Thyroid gland (tissue), 4 donors: ENCODE results near the gene SCLY.

Experiments used
- CTCF ChIP-seq, 6 experiments: fragments of 200-600 bp in 3 of 6; fragments of 450-650 bp in 3 of 6; sonication (generic) in 3 of 6; IDR thresholded peaks; one replicate each; pipeline ENCODE4 v1.5.1; 2016 to 2019; ENCODE audit warnings: antibody characterized with exemption in 6 of 6, mild to moderate bottlenecking in 2 of 6, inconsistent platforms in 1 of 6, moderate library complexity in 1 of 6
- POLR2A ChIP-seq, 2 donors: fragments of 450-650 bp; IDR thresholded peaks; one replicate each; pipeline ENCODE4 v1.6.1; 2017; ENCODE audit warnings: antibody characterized with exemption in 2 of 2, mild to moderate bottlenecking in 2 of 2, moderate library complexity in 1 of 2

GRCh38 chr2:238140040-238140439 is 79.2 kb downstream of the SCLY start:
- no peak for TF ChIP-seq CTCF (IDR thresholded peaks at IDR 0.05)
- TF ChIP-seq POLR2A (IDR thresholded peaks at IDR 0.05), result no peak
